Hematopoietic multipotent progenitor cell treated with erythropoietin and hydrocortisone succinate and interleukin-3 and kit ligand, for 17 days (in vitro differentiated cells): Measurements from ENCODE around the gene RXRG.

Source experiments
- DNase-seq: peaks from one replicate; pipeline ENCODE4 v3.0.0-alpha.2; 2015; ENCODE audit warnings: low spot score

RXRG gene

GRCh38 chr1:165449131-165449530 is 4.2 kb upstream of the RXRG start:
- DNase-seq: no peak

GRCh38 chr1:165445388-165445787 is 462 bp upstream of the RXRG start:
- DNase-seq: no peak

GRCh38 chr1:165443539-165444311 is 1.2 kb downstream of the RXRG start:
- DNase-seq: no peak

GRCh38 chr1:165442653-165443052 is 2.3 kb downstream of the RXRG start:
- no peak for DNase-seq

- no peak for DNase-seq
Observed at GRCh38 chr1:165442053-165442452, 2.9 kb downstream of the RXRG start.

- DNase-seq: no peak
Observed at GRCh38 chr1:165441166-165441880, 3.6 kb downstream of the RXRG start.

GRCh38 chr1:165439330-165439729 is 5.6 kb downstream of the RXRG start:
- DNase-seq: no peak

- DNase-seq: no peak
Observed at GRCh38 chr1:165436994-165437393, 7.9 kb downstream of the RXRG start.

- no peak for DNase-seq
Observed at GRCh38 chr1:165435801-165436200, 9.1 kb downstream of the RXRG start.

GRCh38 chr1:165434281-165434680 is 10.6 kb downstream of the RXRG start:
- DNase-seq: no peak

- DNase-seq: no peak
Observed at GRCh38 chr1:165431079-165431478, 13.8 kb downstream of the RXRG start.

GRCh38 chr1:165426745-165427144 is 18.2 kb downstream of the RXRG start:
- no peak for DNase-seq

GRCh38 chr1:165425621-165426020 is 19.3 kb downstream of the RXRG start:
- no peak for DNase-seq

- DNase-seq: no peak
Observed at GRCh38 chr1:165424454-165425216, 20.3 kb downstream of the RXRG start.

- DNase-seq: no peak
Observed at GRCh38 chr1:165423136-165423535, 21.8 kb downstream of the RXRG start.

GRCh38 chr1:165420655-165421054 is 24.3 kb downstream of the RXRG start:
- no peak for DNase-seq

- no peak for DNase-seq
Observed at GRCh38 chr1:165419839-165420238, 25.1 kb downstream of the RXRG start.

- DNase-seq: no peak
Observed at GRCh38 chr1:165418195-165418594, 26.7 kb downstream of the RXRG start.

- DNase-seq: no peak
Observed at GRCh38 chr1:165416876-165417275, 28.1 kb downstream of the RXRG start.

- DNase-seq: no peak
Observed at GRCh38 chr1:165415068-165415467, 29.9 kb downstream of the RXRG start.

GRCh38 chr1:165414620-165415019 is 30.3 kb downstream of the RXRG start:
- DNase-seq: no peak

- no peak for DNase-seq
Observed at GRCh38 chr1:165411396-165411795, 33.5 kb downstream of the RXRG start.
